Body of pancreas (tissue), 4 donors: ENCODE measurements around the gene SBK3.

Experiments used
- POLR2A ChIP-seq, 3 donors: fragments of 450-650 bp; IDR thresholded peaks; one replicate each; pipeline ENCODE4 v1.6.1; 2016; ENCODE audit warnings: antibody characterized with exemption in 3 of 3, mild to moderate bottlenecking in 2 of 3
- TF ChIP-seq, protein P1 (sequence below), 7 experiments: fragments of 450-650 bp in 4 of 7; fragments of 200-600 bp in 3 of 7; sonication (generic) in 3 of 7; IDR thresholded peaks; one replicate each; pipeline ENCODE4 v1.5.1; 2016 to 2019; ENCODE audit warnings: antibody characterized with exemption in 7 of 7

- TF ChIP-seq, protein P1, sequence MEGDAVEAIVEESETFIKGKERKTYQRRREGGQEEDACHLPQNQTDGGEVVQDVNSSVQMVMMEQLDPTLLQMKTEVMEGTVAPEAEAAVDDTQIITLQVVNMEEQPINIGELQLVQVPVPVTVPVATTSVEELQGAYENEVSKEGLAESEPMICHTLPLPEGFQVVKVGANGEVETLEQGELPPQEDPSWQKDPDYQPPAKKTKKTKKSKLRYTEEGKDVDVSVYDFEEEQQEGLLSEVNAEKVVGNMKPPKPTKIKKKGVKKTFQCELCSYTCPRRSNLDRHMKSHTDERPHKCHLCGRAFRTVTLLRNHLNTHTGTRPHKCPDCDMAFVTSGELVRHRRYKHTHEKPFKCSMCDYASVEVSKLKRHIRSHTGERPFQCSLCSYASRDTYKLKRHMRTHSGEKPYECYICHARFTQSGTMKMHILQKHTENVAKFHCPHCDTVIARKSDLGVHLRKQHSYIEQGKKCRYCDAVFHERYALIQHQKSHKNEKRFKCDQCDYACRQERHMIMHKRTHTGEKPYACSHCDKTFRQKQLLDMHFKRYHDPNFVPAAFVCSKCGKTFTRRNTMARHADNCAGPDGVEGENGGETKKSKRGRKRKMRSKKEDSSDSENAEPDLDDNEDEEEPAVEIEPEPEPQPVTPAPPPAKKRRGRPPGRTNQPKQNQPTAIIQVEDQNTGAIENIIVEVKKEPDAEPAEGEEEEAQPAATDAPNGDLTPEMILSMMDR (IDR thresholded peaks at IDR 0.05), result no peak
- no peak for TF ChIP-seq POLR2A (IDR thresholded peaks at IDR 0.05)
These were observed 4.7 kb downstream of the SBK3 start for GRCh38 chr19:55540619-55541018.
